Measurements from ENCODE around the gene SLC2A6.

- TF ChIP-seq CTCF (IDR thresholded peaks at IDR 0.05; ENCODE audit: low read length) = no peak
- no peak for TF ChIP-seq EZH2 (IDR thresholded peaks at IDR 0.05; ENCODE audit: borderline replicate concordance, low read length)
Observed at GRCh38 chr9:133493428-133493827, 14.5 kb upstream of the SLC2A6 start.

All from OCI-LY1 (cell line).